Measurements from ENCODE around the gene CCDC6.
"Not testable (repeated sequence)": the region's sequence is repeated elsewhere in the genome, so short reads cannot be mapped to it uniquely, and the experiment has no call there.

The CCDC6 gene

GRCh38 chr10:59804220-59804619, 102.1 kb downstream of the CCDC6 start:
- no peak for DNase-seq

- no peak for DNase-seq
Measured at GRCh38 chr10:59803714-59804113, 102.6 kb downstream of the CCDC6 start.

- DNase-seq = no peak
Measured at GRCh38 chr10:59801171-59801570, 105.2 kb downstream of the CCDC6 start.

- DNase-seq = no peak
Measured at GRCh38 chr10:59799421-59799820, 106.9 kb downstream of the CCDC6 start.

- no peak for DNase-seq
Measured at GRCh38 chr10:59793919-59794318, 112.4 kb downstream of the CCDC6 start.

- DNase-seq = no peak
Measured at GRCh38 chr10:59792812-59793211, 113.5 kb downstream of the CCDC6 start.

GRCh38 chr10:59791601-59792000, 114.8 kb downstream of the CCDC6 start:
- no peak for DNase-seq

- DNase-seq = not testable (repeated sequence)
Measured at GRCh38 chr10:59790080-59790479, 116.3 kb downstream of the CCDC6 start.

- not testable (repeated sequence) for DNase-seq
Measured at GRCh38 chr10:59788914-59789313, 117.4 kb downstream of the CCDC6 start.

- DNase-seq = not testable (repeated sequence)
Measured at GRCh38 chr10:59787032-59787431, 119.3 kb downstream of the CCDC6 start.

GRCh38 chr10:59785476-59785875, 120.9 kb downstream of the CCDC6 start:
- DNase-seq = not testable (repeated sequence)

- DNase-seq = no peak
Measured at GRCh38 chr10:59781511-59781910, 124.8 kb downstream of the CCDC6 start.

GRCh38 chr10:59779756-59780533, 126.4 kb downstream of the CCDC6 start:
- no peak for DNase-seq

GRCh38 chr10:59774451-59774850, 131.9 kb downstream of the CCDC6 start:
- DNase-seq = no peak

- no peak for DNase-seq
Measured at GRCh38 chr10:59773088-59773487, 133.3 kb downstream of the CCDC6 start.

GRCh38 chr10:59771162-59771807, 135.1 kb downstream of the CCDC6 start:
- no peak for DNase-seq

GRCh38 chr10:59770689-59771088, 135.7 kb downstream of the CCDC6 start:
- DNase-seq = no peak

- no peak for DNase-seq
Measured at GRCh38 chr10:59762505-59762904, 143.9 kb downstream of the CCDC6 start.

- DNase-seq = no peak
Measured at GRCh38 chr10:59757966-59758365, 148.4 kb downstream of the CCDC6 start.

- no peak for DNase-seq
Measured at GRCh38 chr10:59754951-59755350, 151.4 kb downstream of the CCDC6 start.

- no peak for DNase-seq
Measured at GRCh38 chr10:59753267-59753666, 153.1 kb downstream of the CCDC6 start, which contains the start of gene MRLN. Gene MRLN (minus strand): TSS chr10:59753455.

- DNase-seq = no peak
Measured at GRCh38 chr10:59752278-59752940, 153.9 kb downstream of the CCDC6 start.

- DNase-seq = no peak
Measured at GRCh38 chr10:59750155-59750945, 156.0 kb downstream of the CCDC6 start.

Measured in KG1 (cell line).